GM19397 (cell line): ENCODE measurements around the gene SNAPC5.
"Not testable (repeated sequence)": the region's sequence is repeated elsewhere in the genome, so short reads cannot be mapped to it uniquely, and the experiment has no call there.

Experiments used
- ATAC-seq: cut with Tn5 transposase; IDR thresholded peaks from one replicate; pipeline ENCODE4 v1.9.1; 2021; ENCODE audit warnings: mild to moderate bottlenecking, moderate library complexity; ENCODE audit not compliant: unreplicated experiment

Gene SNAPC5, protein sequence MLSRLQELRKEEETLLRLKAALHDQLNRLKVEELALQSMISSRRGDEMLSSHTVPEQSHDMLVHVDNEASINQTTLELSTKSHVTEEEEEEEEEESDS

DNA sequence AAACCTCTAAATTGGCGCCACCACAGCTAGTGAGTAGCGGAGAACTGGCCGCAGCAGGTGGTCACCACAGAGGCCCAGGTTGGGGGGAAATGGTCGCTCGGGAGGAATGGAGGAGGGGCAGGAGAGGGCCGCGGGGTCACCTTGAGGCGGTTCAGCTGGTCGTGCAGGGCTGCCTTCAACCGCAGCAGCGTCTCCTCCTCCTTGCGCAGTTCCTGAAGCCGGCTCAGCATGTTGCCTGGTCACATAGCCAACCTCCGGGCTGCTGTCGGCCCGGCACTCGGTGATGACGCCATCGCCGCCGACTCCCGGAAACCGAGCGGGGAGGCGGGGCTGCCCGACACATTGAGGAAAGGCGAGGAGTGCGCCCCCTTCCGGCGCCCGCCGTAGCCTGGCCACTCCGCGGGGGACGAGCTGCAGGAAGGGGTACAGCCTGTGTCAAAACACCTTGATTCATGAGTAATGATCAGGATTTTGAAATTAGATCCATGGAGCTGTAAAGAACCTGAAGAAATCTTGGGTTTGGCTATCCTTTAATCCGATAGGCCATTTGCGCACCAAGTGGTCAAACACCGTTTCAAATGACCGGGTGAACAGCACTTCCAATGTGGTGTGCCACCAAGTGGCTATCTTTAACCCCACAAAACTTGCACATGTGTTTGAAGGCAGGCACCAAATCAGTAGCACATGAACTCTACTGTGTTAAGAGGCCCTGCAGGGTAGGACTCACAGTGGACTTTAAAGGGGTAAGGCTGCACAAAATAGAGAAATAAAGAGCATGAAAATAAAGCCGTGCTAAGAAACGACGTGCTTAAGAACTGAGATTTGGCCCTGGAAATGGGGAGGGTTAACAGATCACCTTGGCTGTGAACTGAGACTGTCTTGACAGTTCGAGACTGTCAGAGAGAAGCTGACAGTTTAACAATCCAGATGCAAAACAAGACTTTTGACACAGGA is at the start of gene SNAPC5:
Gene SNAPC5 (minus strand): TSS at position 261 of the 954 bp plus-strand sequence. CDS start 31 bp downstream, at position 230.
- ATAC-seq, result peak; percentile 90

- ATAC-seq, result no peak
Observed at GRCh38 chr15:66545255-66545654, 47.7 kb upstream of the SNAPC5 start.

GRCh38 chr15:66542896-66543295 is 45.3 kb upstream of the SNAPC5 start:
- ATAC-seq, result no peak

- ATAC-seq, result no peak
Observed at GRCh38 chr15:66535056-66535455, 37.5 kb upstream of the SNAPC5 start.

- no peak for ATAC-seq
Observed at GRCh38 chr15:66524838-66525237, 27.3 kb upstream of the SNAPC5 start.

- no peak for ATAC-seq
Observed at GRCh38 chr15:66523926-66524325, 26.4 kb upstream of the SNAPC5 start.

- no peak for ATAC-seq
Observed at GRCh38 chr15:66515901-66516322, 18.4 kb upstream of the SNAPC5 start.

GRCh38 chr15:66514586-66514985 is 17.0 kb upstream of the SNAPC5 start:
- ATAC-seq, result no peak

- no peak for ATAC-seq
Observed at GRCh38 chr15:66508293-66508883, 10.8 kb upstream of the SNAPC5 start.

DNA sequence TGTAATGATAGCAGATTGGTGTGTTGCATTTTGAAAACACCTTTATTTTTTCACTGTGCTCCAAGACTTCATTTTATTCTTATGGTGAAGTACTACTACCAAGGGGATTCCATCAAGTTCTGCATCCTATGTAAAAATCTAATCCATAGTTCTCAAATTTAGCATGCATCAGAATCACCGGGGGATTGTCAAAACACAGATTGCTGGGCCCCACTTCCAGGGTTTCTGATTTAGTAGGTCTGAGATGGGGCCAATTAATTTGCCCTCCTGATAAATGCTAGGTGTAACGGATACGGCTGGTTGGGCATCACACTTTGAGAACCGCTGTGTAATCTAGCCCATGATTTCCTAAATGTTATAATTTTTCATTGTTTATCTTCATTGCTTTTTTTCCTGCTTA is 8.3 kb upstream of the SNAPC5 start:
- ATAC-seq, result no peak

DNA sequence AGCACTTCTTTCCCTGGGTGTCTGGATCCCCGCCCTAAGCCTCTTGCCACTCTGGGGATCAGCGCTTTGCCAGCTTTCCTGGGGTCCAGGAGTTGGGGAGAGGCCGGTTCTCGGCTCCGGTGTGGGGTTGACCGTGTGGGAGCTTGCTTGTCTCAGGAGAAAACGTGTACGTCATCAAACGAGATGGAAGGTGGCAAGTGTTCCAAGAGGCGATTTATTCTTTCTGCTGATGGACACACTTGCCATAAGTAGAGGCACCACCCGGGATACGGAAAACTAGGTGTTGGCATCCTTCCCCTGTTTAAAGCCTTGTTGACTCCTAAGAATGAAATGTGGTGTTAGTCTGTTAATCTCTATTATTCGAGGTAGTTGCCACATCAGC is 7.9 kb upstream of the SNAPC5 start:
- no peak for ATAC-seq

- ATAC-seq, result peak; percentile 82
Observed at GRCh38 chr15:66504563-66505429, 7.2 kb upstream of the SNAPC5 start, which contains the start of the genes RPL4 and ZWILCH. Gene RPL4, minus strand, starts transcription at chr15:66504855. Its CDS starts 65 bp downstream, at chr15:66504790. Gene ZWILCH, plus strand, starts transcription at chr15:66505326. Its CDS starts 13 bp downstream, at chr15:66505339.

DNA sequence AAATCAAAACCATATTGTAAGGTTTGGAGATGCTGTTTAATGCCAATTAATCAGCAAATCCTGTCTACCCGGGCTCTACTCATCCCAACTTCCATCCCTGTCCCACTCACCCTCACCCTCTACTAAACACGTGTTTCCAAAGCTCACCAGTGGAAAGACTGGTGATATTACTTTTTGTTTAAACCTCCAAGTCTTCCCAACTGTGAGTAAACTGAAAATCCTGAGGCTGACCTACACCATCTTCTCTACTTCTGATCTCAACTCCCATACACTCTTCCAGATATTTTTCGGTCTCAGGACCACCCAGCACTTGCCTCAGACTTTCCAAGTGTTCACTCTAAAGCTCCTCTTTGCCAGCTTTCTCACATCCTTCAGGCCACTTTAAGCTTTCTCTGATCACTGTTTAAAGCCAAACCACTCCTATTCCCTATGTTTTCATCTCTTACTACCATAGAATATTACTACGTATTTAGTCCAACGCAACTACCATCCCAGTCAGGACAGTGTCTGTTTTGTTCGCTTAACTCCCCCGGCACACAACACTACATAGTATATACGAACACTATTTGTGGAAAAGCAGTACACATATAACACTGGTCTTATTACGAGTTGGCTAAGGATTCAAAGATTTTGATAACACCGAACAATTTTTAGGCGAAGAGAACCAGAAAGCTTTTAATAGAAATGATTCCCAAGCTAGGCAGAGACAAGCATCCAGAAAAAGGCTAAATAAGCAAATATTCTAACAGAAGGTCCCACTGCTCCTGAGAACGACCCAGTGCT is 6.4 kb upstream of the SNAPC5 start:
- no peak for ATAC-seq

- ATAC-seq, result not testable (repeated sequence)
Observed at GRCh38 chr15:66503041-66503648, 5.6 kb upstream of the SNAPC5 start.

DNA sequence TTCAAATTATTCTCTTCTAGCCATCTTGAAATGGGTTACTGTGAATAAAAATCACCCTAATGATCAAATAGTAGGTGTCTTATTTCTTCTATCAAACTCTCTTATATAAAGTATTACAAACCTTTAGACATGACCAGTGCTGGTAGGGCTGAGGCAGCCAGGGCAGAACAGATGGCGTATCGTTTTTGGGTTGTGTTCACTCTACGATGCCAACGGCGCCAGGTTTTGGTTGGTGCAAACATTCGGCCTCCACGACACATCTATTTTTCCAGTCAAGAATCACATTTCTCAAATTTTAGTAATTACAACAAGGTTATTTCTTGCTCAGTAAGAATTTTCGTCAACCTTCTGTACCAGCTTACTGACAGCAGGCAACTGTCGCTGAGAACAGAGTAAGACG is 4.9 kb upstream of the SNAPC5 start:
- ATAC-seq, result no peak

DNA sequence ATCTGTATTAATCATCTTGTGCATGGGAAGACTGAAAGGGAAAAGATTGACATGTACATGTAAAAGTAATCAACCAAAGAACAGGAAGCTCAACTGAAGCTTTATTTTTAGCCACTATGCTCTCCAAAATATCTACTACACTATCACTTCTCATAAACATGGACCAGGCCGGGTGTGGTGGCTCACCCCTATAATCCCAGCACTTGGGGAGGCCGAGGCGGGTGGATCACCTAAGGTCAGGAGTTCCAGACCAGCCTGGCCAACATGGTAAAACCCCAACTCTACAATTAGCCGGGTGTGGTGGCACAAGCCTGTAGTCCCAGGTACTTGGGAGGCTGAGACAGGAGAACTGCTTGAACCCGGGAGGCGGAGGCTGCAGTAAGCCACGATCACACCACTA is 2.8 kb upstream of the SNAPC5 start:
- ATAC-seq, result not testable (repeated sequence)

- no peak for ATAC-seq
Observed at GRCh38 chr15:66498501-66499386, 1.2 kb upstream of the SNAPC5 start.

DNA sequence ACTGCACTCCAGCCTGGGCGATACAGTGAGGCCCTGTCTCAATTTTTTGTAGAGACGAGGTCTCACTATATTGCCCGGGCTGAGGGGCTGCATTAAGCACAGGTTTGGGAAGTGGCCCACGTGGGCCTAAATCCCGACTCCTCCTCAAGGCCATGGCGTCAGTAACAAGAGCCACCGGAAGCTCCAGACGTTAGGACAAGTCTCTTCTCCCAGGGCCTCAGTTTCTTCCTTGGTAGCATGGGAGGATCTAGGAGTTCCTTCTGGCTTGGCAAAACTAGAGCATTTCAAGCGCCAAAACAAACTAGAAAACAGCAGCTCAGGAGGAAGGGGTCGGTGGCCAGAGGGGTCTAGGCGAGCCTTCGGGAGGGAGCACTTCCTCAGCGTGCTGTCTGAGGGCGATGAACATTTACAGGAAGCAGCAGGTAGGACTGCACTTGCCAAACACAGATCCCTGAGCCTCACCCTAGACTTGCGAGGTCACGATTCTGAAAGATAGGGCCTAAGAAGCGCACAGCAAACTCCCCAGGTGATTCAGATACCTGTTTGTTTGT is 536 bp downstream of the SNAPC5 start:
- ATAC-seq, result peak; percentile 2
